CD4-positive, alpha-beta T cell treated with Interleukin-6 at 100 ng/mL for 8 hours (primary cell): ENCODE measurements around the gene USP7.
"Not testable (repeated sequence)": the region's sequence is repeated elsewhere in the genome, so short reads cannot be mapped to it uniquely, and the experiment has no call there.

ENCODE experiments used
- DNase-seq: peaks from one replicate; pipeline ENCODE4 v3.0.0-alpha.2; 2020; ENCODE audit warnings: mixed read lengths, low spot score

Gene USP7

DNA sequence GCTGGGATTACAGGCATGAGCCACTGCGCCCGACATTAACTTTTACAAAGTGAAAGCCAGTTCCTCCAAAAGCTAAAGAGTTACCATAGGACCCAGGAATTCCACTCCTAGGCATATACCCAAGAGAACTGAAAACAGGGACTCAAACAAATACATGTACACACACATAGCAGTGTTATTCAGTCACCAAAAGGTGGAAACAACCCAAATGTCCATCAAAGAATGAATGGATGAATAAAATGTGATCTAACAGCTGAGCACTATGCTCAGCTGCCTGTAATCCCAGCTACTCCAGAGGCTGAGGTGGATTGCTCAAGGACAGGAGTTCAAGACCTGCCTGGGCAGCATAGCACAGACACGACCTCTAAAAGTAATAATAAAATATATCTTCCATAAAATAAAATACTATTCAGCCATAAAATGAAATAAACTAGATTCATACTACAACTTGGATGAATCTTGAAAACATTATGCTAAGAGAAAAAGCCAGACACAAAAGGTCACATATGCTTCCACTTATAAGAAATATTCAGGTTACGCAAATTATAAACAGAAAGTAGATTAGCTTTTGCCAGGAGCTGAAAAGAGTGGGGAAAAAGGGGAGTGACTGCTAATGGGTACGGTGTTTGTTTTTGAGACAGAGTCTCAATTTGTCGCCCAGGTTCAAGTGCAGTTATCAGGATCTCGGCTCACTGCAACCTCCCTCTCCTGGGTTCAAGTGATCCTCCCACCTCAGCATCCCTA is 9.3 kb upstream of the USP7 start:
- DNase-seq = no peak

GRCh38 chr16:8971416-8971815 is 7.7 kb upstream of the USP7 start:
- no peak for DNase-seq

GRCh38 chr16:8969202-8969897 is 5.6 kb upstream of the USP7 start:
- not testable (repeated sequence) for DNase-seq

GRCh38 chr16:8968054-8968453 is 4.3 kb upstream of the USP7 start:
- not testable (repeated sequence) for DNase-seq

DNA sequence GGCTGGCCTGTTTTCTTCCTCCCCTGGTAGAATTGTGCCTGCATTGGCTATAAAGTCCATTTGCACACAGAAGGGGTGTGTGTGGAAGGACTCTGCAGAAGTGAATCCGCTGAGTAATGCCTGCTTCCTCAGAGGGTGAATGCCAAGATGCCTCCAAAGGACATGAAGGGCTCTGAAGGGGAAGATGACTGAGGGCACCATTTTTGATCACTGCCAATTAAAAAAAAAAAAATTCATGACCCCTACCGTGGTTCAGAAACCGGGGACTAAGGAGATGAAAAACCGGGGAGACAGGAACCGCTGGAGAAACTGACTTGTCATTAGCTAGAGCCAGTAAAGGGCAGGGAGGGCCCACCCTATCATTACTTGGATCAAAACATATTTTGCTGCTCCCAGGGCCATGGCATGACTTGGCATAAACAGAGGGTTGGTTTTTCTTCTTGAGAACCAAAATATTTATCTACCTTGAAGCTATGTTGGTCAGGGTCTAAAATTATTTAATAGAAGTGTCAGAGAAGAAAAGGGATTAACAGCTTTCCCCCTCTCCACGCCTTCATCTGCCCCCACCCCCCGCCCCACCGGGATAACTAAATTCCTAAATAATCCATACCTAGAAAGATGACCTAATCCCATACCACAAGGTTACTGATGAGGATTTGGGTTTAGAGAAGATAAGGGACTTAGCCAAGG is 3.6 kb upstream of the USP7 start:
- DNase-seq = no peak

- DNase-seq = no peak
Observed at GRCh38 chr16:8966817-8967131, 3.1 kb upstream of the USP7 start.

- no peak for DNase-seq
Observed at GRCh38 chr16:8964462-8964861, 756 bp upstream of the USP7 start.

- DNase-seq = no peak
Observed at GRCh38 chr16:8963010-8963820, 491 bp downstream of the USP7 start.

- peak; percentile 58 for DNase-seq
Observed at GRCh38 chr16:8962393-8963009, 1.2 kb downstream of the USP7 start.

GRCh38 chr16:8961811-8962390 is 1.8 kb downstream of the USP7 start:
- DNase-seq = no peak

GRCh38 chr16:8960788-8961109 is 3.0 kb downstream of the USP7 start:
- no peak for DNase-seq

GRCh38 chr16:8959921-8960787 is 3.6 kb downstream of the USP7 start:
- DNase-seq = peak; percentile 29

- no peak for DNase-seq
Observed at GRCh38 chr16:8958344-8959167, 5.2 kb downstream of the USP7 start.

- DNase-seq = no peak
Observed at GRCh38 chr16:8957509-8958157, 6.1 kb downstream of the USP7 start.

DNA sequence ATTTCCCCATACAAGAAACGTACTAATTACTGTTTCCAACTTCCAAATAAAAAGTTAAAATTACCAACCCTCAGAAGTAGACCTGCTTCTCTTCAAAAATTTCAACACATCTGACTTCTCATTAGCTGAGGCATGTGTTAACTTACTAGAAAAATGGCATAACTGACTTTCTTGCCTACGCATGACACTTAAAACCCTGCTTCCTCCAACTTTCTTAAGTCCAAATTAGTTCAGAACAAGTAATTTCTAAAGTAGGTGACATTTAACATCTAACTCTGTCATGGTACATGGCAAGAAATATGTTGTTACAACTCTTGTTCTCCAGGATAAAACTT is 6.7 kb downstream of the USP7 start:
- no peak for DNase-seq

- DNase-seq = no peak
Observed at GRCh38 chr16:8956265-8957062, 7.2 kb downstream of the USP7 start.

- no peak for DNase-seq
Observed at GRCh38 chr16:8955828-8956227, 7.9 kb downstream of the USP7 start.

GRCh38 chr16:8953064-8953463 is 10.6 kb downstream of the USP7 start:
- no peak for DNase-seq
